ENCODE measurements around the gene UMODL1. TPM values are rescaled to one million over a fixed set of nuclear protein-coding genes. Genes with fewer than 3 reads are reported as not detected.

The UMODL1 gene
- total RNA-seq, 1 experiment from 2014 or later = not detected

GRCh38 chr21:42036313-42036712 lies 34.8 kb upstream of the UMODL1 start:
- no peak overlapping the region for H3K4me3 Mint-ChIP-seq
- no peak overlapping the region for H3K27ac Mint-ChIP-seq
- Histone ChIP-seq H4K8ac (replicated peaks; ENCODE audit: insufficient read length, low read depth, low read length) (no peak overlapping the region), H2BK12ac (ENCODE audit: insufficient read length, low read depth, low read length) (no peak overlapping the region), H3K9ac (ENCODE audit: extremely low read depth, insufficient read length, low read length) (no peak overlapping the region), H2BK120ac (ENCODE audit: low read depth, low read length, poor library complexity, severe bottlenecking) (no peak overlapping the region), H4K91ac (ENCODE audit: insufficient read length, low read depth, low read length) (no peak overlapping the region), H3K56ac (ENCODE audit: insufficient read length, low read depth, low read length) (no peak overlapping the region), H3K23ac (ENCODE audit: insufficient read length, low read depth, low read length) (no peak overlapping the region), H2BK20ac (ENCODE audit: low read depth, low read length, poor library complexity, severe bottlenecking) (no peak overlapping the region), H4K20me1 (ENCODE audit: control insufficient read depth, insufficient read depth, insufficient read length) (no peaks in the 10 kb centered on the region), H2BK5ac (ENCODE audit: insufficient read length, low read length) (no peak overlapping the region), H3K79me2 (ENCODE audit: insufficient read depth, low read length) (no peaks in the 10 kb centered on the region), H3K4me2 (ENCODE audit: insufficient read depth, insufficient read length, low read length) (no peak overlapping the region), H3K18ac (ENCODE audit: insufficient read length, low read depth, low read length) (no peak overlapping the region), H3K4ac (ENCODE audit: low read depth, low read length) (no peak overlapping the region), H3K9me3 (ENCODE audit: control insufficient read depth, low read depth, low read length) (no peaks in the 10 kb centered on the region), H2BK15ac (ENCODE audit: low read depth, low read length) (no peak overlapping the region), H3K23me2 (ENCODE audit: insufficient read length, low read depth, low read length, poor library complexity, severe bottlenecking) (peaks cover 3% of the 10 kb centered on the region), H3K27me3 (ENCODE audit: insufficient read depth, low read length) (no peaks in the 10 kb centered on the region), H2AK5ac (ENCODE audit: insufficient read length, low read length) (no peak overlapping the region), H4K5ac (ENCODE audit: insufficient read length, low read depth, low read length) (no peak overlapping the region), H3K14ac (ENCODE audit: insufficient read depth, low read length) (no peak overlapping the region), H3K27ac (ENCODE audit: insufficient read length, low read depth, low read length) (no peak overlapping the region), H3K4me1 (ENCODE audit: insufficient read depth, low read length) (no peaks in the 10 kb centered on the region), H3K79me1 (ENCODE audit: insufficient read depth, low read depth, low read length, poor library complexity, severe bottlenecking) (no peaks in the 10 kb centered on the region), H3T11ph (ENCODE audit: low read length) (no peak overlapping the region), H2AFZ (ENCODE audit: low read length) (no peak overlapping the region)
- no peak for DNase-seq
- H3K36me3 Mint-ChIP-seq (ENCODE audit: insufficient read depth in 1 of 3, low read depth in 3 of 3) = no peaks in the 10 kb centered on the region; a peak in 1 of 7 replicates
- peaks cover 11 to 18% of the 10 kb centered on the region in 2 experiments for H3K4me1 Mint-ChIP-seq
- peaks cover 0 to 6% of the 10 kb centered on the region in 2 experiments; a peak in 2 of 5 replicates for H3K9me3 Mint-ChIP-seq
- TF ChIP-seq CTCF (conservative IDR thresholded peaks at IDR 0.05) = no peak
- WGBS (ENCODE audit: extremely low coverage, insufficient read length, low lambda C conversion rate) = no CpG with 5 or more reads among the region's 2 CpGs
- peaks cover 31% of the 10 kb centered on the region for H3K27me3 Mint-ChIP-seq (ENCODE audit: low read depth)
